Measurements from ENCODE around the gene IDH3A.

DNA sequence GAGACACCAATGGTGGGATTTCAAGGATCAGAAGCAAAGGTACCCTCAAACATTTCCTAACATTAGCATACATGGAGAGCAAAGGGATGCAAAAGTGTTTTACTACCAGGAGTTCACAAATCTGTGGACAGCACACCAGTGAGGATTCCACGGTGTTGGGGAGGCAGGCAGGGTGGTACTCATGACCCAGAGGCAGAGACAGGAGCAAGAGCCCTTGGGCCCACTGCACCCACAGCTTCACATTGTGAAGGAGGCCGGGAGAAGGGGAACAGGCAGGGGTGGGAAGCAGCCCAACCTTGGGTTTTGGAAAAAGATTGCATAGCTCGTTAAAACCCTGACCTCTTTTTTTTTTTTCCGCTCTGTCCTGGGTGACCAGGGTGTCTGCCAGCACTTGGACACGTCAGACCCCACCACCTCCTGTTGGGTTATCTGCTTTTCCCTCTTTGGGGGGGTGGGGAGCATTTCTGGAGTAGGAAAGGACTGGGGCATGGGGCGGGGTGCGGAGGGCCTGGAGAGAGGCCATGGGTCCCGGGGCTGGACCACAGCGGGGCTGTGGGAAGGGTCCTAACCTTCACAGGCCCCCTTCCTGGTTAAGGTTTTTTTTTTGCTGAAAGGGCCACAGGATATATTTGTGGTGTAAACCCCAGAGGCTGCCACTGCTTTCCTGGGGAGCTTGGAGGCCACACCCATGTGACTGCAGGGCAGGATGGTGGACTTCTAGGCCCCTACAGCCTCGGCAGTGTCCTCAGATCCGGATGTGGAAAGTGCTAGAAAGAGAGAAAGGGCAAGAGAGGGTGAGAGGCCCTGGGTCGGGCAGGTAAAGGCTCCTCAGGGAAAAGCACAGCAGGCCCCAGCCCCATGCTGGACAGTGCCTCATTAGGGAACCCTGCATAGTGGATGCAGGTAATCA lies 44.3 kb upstream of the IDH3A start:
- TF ChIP-seq, protein P1, sequence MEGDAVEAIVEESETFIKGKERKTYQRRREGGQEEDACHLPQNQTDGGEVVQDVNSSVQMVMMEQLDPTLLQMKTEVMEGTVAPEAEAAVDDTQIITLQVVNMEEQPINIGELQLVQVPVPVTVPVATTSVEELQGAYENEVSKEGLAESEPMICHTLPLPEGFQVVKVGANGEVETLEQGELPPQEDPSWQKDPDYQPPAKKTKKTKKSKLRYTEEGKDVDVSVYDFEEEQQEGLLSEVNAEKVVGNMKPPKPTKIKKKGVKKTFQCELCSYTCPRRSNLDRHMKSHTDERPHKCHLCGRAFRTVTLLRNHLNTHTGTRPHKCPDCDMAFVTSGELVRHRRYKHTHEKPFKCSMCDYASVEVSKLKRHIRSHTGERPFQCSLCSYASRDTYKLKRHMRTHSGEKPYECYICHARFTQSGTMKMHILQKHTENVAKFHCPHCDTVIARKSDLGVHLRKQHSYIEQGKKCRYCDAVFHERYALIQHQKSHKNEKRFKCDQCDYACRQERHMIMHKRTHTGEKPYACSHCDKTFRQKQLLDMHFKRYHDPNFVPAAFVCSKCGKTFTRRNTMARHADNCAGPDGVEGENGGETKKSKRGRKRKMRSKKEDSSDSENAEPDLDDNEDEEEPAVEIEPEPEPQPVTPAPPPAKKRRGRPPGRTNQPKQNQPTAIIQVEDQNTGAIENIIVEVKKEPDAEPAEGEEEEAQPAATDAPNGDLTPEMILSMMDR (IDR thresholded peaks at IDR 0.05) = no peak
- TF ChIP-seq POLR2A (IDR thresholded peaks at IDR 0.05) = no peak
